ENCODE results near the gene CACNA1G. TPM values are rescaled to one million over a fixed set of nuclear protein-coding genes. Genes with fewer than 3 reads are reported as not detected.

The CACNA1G gene
- total RNA-seq, 1 donor from 2014 or later = 0.19 TPM

GRCh38 chr17:50584749-50585148 is 24.2 kb downstream of the CACNA1G start:
- Mint-ChIP-seq H3K4me3 (ENCODE audit: low read depth) (no peak overlapping the region), H3K27ac (no peak overlapping the region), H3K9me3 (ENCODE audit: low read depth) (no peaks in the 10 kb centered on the region), H3K36me3 (ENCODE audit: insufficient read depth) (no peaks in the 10 kb centered on the region), H3K27me3 (peaks cover 22% of the 10 kb centered on the region), H3K4me1 (ENCODE audit: low read depth) (peaks cover 22% of the 10 kb centered on the region)
- TF ChIP-seq CTCF (IDR thresholded peaks at IDR 0.05; ENCODE audit: unreplicated experiment) = no peak
- DNase-seq (ENCODE audit: low spot score, unreplicated experiment) = no peak

GRCh38 chr17:50585346-50585745 is 24.8 kb downstream of the CACNA1G start:
- Mint-ChIP-seq H3K9me3 (ENCODE audit: low read depth) (no peaks in the 10 kb centered on the region), H3K4me1 (ENCODE audit: low read depth) (peaks cover 22% of the 10 kb centered on the region), H3K4me3 (ENCODE audit: low read depth) (no peak overlapping the region), H3K27me3 (peaks cover 22% of the 10 kb centered on the region), H3K36me3 (ENCODE audit: insufficient read depth) (no peaks in the 10 kb centered on the region), H3K27ac (no peak overlapping the region)
- DNase-seq (ENCODE audit: low spot score, unreplicated experiment) = no peak
- no peak for TF ChIP-seq CTCF (IDR thresholded peaks at IDR 0.05; ENCODE audit: unreplicated experiment)

- no peak overlapping the region for H3K4me3 Mint-ChIP-seq (ENCODE audit: low read depth)
- no peaks in the 10 kb centered on the region for H3K36me3 Mint-ChIP-seq (ENCODE audit: insufficient read depth)
- no peak overlapping the region for H3K27ac Mint-ChIP-seq
Measured at GRCh38 chr17:50585891-50586290, 25.4 kb downstream of the CACNA1G start.

GRCh38 chr17:50586421-50587247 is 26.1 kb downstream of the CACNA1G start:
- Mint-ChIP-seq H3K4me1 (ENCODE audit: low read depth) (peaks cover 22% of the 10 kb centered on the region), H3K27ac (no peak overlapping the region), H3K36me3 (ENCODE audit: insufficient read depth) (no peaks in the 10 kb centered on the region), H3K4me3 (ENCODE audit: low read depth) (no peak overlapping the region), H3K9me3 (ENCODE audit: low read depth) (no peaks in the 10 kb centered on the region), H3K27me3 (peaks cover 22% of the 10 kb centered on the region)
- DNase-seq (ENCODE audit: low spot score, unreplicated experiment) = no peak
- no peak for TF ChIP-seq CTCF (IDR thresholded peaks at IDR 0.05; ENCODE audit: unreplicated experiment)

More at GRCh38 chr17:50585891-50586290, 25.4 kb downstream of the CACNA1G start:
- DNase-seq (ENCODE audit: low spot score, unreplicated experiment) = no peak
- Mint-ChIP-seq H3K27me3 (peaks cover 22% of the 10 kb centered on the region), H3K4me1 (ENCODE audit: low read depth) (peaks cover 22% of the 10 kb centered on the region), H3K9me3 (ENCODE audit: low read depth) (no peaks in the 10 kb centered on the region)
- TF ChIP-seq CTCF (IDR thresholded peaks at IDR 0.05; ENCODE audit: unreplicated experiment) = no peak

GRCh38 chr17:50587571-50587970 is 27.1 kb downstream of the CACNA1G start:
- peaks cover 20% of the 10 kb centered on the region for H3K27me3 Mint-ChIP-seq

More at GRCh38 chr17:50587571-50587970, 27.1 kb downstream of the CACNA1G start:
- Mint-ChIP-seq H3K9me3 (ENCODE audit: low read depth) (no peaks in the 10 kb centered on the region), H3K4me1 (ENCODE audit: low read depth) (peaks cover 26% of the 10 kb centered on the region), H3K27ac (no peak overlapping the region), H3K4me3 (ENCODE audit: low read depth) (no peak overlapping the region), H3K36me3 (ENCODE audit: insufficient read depth) (no peaks in the 10 kb centered on the region)
- DNase-seq (ENCODE audit: low spot score, unreplicated experiment) = no peak
- TF ChIP-seq CTCF (IDR thresholded peaks at IDR 0.05; ENCODE audit: unreplicated experiment) = no peak

All from progenitor cell of endocrine pancreas (in vitro differentiated cells).